Esophagus muscularis mucosa (tissue), 3 donors: ENCODE results near the gene FADD.

Experiments
- CTCF ChIP-seq, 3 experiments: fragments of 200-600 bp in 2 of 3; fragments of 450-650 bp in 1 of 3; sonication (generic) in 2 of 3; IDR thresholded peaks; one replicate each; pipeline ENCODE4 v1.5.1; 2017 to 2019; ENCODE audit warnings: antibody characterized with exemption in 3 of 3, mild to moderate bottlenecking in 2 of 3, moderate library complexity in 1 of 3
- POLR2A ChIP-seq: fragments of 450-650 bp; IDR thresholded peaks from one replicate; pipeline ENCODE4 v1.6.1; 2017; ENCODE audit warnings: antibody characterized with exemption, moderate library complexity, mild to moderate bottlenecking, low read depth

- no peak for TF ChIP-seq POLR2A
- no peak for TF ChIP-seq CTCF (IDR thresholded peaks at IDR 0.05)
Observed at GRCh38 chr11:70180906-70181305, 22.2 kb upstream of the FADD start.
